OCI-M2 (cell line): Measurements from ENCODE around the gene CREB5.
"Not testable (repeated sequence)": the region's sequence is repeated elsewhere in the genome, so short reads cannot be mapped to it uniquely, and the experiment has no call there.

Source experiments
- DNase-seq: peaks from one replicate; lab custom pipeline; 2025; ENCODE audit not compliant: unreplicated experiment; lab: John Stamatoyannopoulos, UW

Gene CREB5

GRCh38 chr7:28573651-28574301 is 161.5 kb downstream of the CREB5 start:
- no peak for DNase-seq

GRCh38 chr7:28575241-28575643 is 162.9 kb downstream of the CREB5 start:
- DNase-seq, result no peak

DNA sequence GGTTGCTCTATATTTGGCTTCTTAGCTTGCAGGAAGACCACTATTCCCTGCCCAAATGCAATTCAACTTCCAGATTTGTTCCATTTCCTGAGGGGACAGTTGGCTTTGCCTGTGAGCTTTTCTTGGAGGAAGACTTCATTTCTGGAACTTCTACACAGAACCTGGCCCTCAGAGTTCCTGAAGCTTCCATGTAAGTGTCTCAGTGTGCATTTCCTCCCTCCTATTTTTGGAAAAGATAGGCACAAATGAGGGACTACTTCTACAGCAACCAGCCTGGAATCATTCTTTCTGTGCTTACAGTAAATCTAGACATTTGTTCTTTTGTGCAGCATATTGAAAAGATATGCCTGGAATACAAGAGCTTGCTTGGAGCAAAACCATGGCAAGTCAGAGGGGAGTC is 164.3 kb downstream of the CREB5 start:
- no peak for DNase-seq

- no peak for DNase-seq
Observed at GRCh38 chr7:28579571-28579970, 167.3 kb downstream of the CREB5 start.

DNA sequence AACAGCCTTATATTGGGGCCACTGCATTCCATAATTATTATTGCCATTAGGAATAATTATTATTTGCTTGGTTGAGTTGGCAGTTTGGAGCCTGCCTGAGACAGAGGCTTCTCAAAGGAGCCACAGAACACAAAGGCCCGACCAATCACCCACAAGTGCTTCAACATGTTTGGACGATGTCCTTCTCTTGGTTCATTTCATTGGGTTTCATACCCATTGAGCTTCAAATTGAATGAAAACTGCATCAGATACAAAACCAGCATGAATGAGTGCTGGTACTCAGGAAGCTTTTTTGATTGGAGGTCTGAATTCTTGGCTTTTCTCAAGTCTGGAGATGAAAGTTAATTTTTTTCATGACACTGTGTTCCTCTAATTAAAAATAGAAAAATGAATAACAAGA is 168.3 kb downstream of the CREB5 start:
- no peak for DNase-seq

DNA sequence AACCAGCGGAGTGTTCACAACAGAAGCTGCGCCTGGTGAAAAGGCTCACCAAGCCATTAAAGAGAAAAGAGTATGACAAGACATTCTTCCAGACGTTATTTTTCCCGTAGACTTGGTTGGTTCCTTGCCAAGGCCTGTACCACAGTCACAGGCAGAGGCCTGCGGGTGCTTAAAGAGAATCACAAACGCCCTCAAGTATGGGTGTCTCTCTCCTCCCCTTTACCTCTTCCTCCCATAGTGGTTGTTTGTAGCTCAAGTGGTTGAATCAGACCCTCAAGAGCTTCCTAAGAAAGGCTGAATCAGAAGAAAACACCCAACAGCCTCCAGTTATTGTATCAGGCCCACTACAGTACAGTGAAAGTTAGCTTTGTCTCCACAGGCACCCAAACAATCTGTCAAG is 169.0 kb downstream of the CREB5 start:
- no peak for DNase-seq

DNA sequence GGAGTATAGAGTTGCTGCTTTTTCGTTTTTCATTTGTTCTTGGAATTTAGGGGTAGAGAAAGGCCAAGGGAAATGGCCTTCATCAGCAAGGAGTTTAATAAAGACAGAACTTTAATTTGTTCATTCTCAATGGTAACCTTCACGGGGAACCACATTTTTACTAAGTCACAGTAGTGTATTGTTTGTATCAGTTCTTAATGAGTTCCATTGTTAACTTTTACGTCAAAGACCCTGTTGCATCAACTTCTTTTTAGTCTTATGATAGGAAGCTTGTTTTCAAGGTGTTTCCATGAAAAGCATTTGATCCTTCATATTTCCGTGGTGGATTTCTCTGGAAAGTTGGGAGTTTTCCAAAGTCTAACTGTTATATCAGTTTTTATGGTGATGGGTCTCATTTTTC is 169.9 kb downstream of the CREB5 start:
- no peak for DNase-seq

DNA sequence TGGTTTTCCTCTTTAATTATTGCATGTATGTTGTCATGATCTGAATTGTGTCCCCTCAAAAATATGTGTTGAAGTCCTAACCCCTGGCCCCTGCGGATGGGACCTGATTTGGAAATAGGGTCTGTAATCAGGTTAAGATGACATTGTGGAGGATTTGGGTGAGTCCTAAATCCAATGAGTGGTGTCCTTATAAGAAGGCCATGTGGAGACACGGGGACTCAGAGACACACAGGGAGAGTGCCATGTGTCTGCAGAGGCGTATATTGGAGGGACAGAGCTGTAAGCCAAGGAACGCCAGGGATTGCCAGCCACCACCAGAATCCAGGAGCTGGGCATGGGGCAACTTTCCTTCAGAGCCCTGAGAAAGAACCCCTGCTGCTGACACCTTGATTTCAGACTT is 171.9 kb downstream of the CREB5 start:
- DNase-seq, result no peak

GRCh38 chr7:28586736-28587135 is 174.4 kb downstream of the CREB5 start:
- DNase-seq, result no peak

DNA sequence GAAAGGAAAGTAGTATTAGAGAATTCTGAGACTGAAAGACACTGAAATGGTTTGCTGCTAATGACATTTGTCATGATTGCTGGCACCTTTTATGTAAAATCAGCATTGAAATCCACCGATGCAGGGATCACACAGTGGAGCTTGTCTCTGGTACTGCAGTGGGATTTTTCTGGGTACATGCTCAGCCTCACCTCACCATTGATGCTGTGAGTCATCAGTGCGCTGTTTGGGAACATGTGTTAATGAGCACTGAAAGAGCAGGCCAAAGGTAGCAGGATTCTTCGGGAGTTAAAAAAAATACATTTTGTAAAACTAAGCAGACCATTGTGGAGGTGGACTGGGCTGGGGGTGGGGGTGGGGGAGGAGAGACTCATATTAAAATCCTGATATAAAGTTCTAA is 174.9 kb downstream of the CREB5 start:
- no peak for DNase-seq

- no peak for DNase-seq
Observed at GRCh38 chr7:28588602-28589001, 176.3 kb downstream of the CREB5 start.

GRCh38 chr7:28591041-28591674 is 178.8 kb downstream of the CREB5 start:
- no peak for DNase-seq

GRCh38 chr7:28591725-28592349 is 179.5 kb downstream of the CREB5 start:
- DNase-seq, result no peak

DNA sequence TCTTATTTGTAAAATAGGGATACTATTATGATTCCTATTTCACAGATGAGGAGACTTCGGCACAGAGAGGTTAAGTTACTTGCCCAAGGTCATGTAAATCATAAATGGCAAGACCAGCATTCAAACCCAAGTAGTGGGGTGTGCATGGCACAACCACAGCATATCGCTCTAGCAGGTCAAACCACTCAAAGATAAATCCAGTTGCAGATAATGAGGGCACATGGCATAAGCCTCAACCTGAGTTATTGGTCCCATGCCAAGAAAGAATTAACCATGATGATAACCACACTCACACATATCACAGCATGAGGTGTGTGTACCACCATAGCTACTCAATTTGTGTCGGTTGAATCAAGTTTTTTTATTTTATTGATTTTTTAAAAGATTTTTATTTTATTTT is 180.5 kb downstream of the CREB5 start:
- DNase-seq, result no peak

DNA sequence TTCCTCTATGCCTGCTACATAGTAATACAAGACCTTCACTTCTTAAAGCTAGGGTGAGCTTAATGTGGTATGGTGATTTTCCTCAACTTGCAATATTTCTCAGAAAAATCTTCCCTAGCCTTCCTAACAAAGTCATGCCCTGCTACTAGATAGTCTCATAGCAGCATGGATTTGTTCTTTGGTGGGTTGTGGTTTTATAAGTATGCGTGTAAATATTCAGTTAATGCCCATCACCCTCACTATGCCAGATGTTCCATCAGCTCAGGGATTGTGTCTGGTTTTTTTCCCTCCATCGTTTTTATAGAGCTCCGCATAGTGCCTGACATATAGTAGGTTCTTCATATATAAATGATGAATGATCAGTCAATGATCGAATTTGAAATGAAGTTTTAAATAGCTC is 182.8 kb downstream of the CREB5 start:
- DNase-seq, result no peak

GRCh38 chr7:28595801-28596200 is 183.5 kb downstream of the CREB5 start:
- DNase-seq, result no peak

DNA sequence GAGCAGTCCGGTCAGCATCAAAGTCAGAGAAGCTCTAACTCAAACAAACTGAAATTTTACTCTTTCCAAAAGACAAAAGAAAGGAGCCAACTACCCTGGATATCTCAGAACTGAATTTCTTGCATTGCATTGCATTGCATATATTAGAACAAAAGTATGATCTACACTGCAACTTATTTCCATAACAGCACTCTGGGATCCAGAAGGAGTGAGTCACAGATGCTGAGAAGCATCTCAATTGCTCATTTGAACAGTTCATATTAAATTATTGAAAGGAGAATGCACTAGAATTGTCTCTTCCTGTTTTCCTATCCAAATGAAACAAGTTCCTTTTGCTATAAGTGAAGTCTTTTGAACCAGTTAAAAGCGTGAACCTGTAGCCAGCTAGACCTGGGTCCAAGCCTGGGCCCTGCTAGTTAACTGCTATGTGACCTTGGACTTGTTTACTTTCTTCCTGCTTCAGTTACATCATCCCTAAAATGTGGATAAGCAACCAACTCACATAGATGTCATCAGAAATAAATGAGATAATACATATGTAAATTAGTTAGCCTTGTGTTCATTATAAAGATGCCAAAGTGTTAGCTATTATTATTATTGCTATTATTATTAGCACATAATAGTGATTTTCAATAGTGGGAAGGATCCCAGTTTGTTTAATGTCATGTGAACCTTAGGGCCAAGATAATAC is 184.1 kb downstream of the CREB5 start:
- DNase-seq, result no peak

- DNase-seq, result no peak
Observed at GRCh38 chr7:28597284-28597683, 185.0 kb downstream of the CREB5 start.

DNA sequence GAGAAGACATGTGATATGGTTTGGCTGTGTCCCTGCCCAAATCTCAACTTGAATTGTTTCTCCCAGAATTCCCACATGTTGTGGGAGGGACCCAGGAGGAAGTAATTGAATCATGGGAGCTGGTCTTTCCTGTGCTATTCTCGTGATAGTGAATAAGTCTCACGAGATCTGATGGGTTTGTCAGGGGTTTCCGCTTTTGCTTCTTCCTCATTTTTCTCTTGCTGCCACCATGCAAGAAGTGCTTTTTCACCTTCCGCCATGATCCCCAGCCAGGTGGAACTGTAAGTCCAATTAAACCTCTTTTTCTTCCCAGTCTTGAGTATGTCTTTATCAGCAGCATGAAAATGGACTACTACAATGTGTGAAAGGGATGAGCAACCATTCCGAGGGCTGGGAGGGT is 185.7 kb downstream of the CREB5 start:
- not testable (repeated sequence) for DNase-seq

DNA sequence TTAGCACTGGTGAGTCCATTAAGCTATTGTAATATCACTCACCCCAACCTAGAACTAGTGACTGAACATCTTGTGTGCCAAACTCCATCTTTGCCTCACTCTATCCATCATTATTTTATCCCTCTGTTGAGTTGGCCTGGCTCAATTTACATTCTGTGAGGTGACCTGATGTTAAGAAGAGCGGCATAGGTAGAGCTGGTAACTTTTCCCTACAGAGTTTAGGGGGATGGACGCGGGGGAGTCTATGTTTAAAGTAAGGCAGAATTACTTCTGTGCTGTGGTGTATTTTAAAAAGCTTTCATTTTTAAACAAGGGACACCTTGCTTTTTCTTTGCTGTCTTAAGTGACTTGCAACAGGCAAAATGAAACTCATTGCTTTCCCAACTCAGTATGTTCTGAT is 186.3 kb downstream of the CREB5 start:
- DNase-seq, result no peak

DNA sequence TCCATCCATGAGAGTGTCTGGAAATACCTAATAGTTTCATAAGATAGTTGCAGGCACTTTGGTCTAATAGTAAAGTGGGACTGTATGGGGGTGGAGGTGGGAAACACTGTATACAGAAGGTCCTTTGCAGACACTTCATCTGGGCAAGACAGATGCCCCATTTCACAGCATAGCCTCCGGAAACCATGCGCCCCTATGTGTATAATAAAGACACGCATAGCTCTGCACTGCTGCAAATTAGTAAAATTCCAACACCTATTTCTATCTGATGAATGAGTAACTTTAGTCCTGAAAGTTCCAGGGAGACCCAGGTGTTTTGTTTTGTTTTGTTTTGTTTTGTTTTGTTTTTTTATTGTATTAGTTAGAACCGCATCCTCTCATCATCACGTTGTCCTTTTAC is 187.1 kb downstream of the CREB5 start:
- DNase-seq, result no peak

- no peak for DNase-seq
Observed at GRCh38 chr7:28602282-28602681, 190.0 kb downstream of the CREB5 start.
